Neural progenitor cell (in vitro differentiated cells): ENCODE data around the gene STXBP5.

Experiments
- EZH2phosphoT487 ChIP-seq: fragments of 200-600 bp; sonication (generic); IDR thresholded peaks from 2 replicates; pipeline ENCODE4 v1.6.1; 2017; ENCODE audit warnings: antibody characterized with exemption
- TF ChIP-seq, protein P1 (sequence below): fragments of 200-600 bp; sonication (generic); IDR thresholded peaks from 2 replicates; pipeline ENCODE4 v1.5.1; 2017; ENCODE audit warnings: antibody characterized with exemption, mild to moderate bottlenecking

DNA sequence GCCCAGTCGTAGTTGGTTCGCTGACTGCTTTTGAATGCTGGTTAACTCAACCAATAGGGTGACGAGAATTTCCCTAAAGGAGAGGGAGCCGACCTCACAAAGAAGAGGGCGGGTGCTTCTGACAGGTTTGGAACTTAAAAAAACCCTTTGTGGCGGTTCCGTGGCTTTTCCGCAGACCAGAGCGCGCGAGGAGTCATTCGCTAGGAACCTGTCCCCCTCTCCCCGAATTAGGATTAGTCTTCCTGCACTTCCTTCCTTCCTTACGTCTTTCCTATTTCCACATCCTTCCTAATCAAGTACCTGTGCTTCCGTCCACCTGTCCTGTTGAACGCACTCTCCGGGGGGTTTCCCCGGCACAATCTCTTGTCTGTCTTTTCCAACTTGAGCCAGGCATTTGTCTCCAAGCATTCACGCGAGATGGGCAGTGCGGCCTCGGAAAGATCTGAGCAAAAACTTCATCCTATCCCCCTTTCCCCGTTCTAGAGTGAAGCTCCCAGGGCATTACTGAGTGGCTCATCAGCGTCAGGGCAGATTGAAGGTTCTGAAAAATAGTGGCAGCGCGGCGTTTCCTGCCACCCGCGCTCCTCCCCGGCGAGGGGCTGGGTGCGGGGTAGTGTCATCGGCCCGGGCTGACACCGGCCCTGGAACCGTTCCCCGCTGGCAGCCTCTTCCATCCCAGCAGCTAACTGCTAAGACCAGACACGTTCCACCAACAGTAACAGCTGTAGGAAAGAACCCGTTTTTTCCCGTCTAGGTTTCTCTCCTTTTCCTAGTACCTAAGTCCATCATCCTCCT, 1.5 kb upstream of the STXBP5 start:
- TF ChIP-seq, protein P1, sequence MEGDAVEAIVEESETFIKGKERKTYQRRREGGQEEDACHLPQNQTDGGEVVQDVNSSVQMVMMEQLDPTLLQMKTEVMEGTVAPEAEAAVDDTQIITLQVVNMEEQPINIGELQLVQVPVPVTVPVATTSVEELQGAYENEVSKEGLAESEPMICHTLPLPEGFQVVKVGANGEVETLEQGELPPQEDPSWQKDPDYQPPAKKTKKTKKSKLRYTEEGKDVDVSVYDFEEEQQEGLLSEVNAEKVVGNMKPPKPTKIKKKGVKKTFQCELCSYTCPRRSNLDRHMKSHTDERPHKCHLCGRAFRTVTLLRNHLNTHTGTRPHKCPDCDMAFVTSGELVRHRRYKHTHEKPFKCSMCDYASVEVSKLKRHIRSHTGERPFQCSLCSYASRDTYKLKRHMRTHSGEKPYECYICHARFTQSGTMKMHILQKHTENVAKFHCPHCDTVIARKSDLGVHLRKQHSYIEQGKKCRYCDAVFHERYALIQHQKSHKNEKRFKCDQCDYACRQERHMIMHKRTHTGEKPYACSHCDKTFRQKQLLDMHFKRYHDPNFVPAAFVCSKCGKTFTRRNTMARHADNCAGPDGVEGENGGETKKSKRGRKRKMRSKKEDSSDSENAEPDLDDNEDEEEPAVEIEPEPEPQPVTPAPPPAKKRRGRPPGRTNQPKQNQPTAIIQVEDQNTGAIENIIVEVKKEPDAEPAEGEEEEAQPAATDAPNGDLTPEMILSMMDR: no peak
- TF ChIP-seq EZH2phosphoT487: no peak
